ENCODE measurements around the gene BGLAP.

DNA sequence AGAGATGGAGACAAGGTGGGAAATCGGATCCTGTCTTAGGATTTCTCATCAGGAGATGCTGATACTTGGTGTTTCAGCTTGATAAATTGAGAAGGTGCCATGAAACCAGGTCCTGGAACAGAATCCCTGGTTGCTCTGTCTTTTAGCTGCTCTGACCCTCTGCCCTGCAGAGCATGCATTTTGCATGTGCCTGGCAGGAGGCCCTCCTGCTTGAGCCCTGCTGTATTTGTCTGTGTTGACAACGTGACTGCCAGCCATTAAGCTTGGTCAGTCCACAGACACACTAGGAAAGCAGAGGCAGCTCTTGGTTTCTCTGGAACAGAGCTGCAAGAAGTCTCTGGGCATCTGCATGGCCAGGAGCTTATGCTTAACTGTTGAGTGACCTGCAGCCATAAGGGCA lies 45.5 kb upstream of the BGLAP start:
- no peak for TF ChIP-seq CTCF (IDR thresholded peaks at IDR 0.05)
- no peak for TF ChIP-seq POLR2A (IDR thresholded peaks at IDR 0.05)

Measured in stomach (tissue), 4 donors.